ENCODE results near the gene PSMA5.

GRCh38 chr1:109447524-109447923 is 21.3 kb upstream of the PSMA5 start:
- TF ChIP-seq GATA2 (IDR thresholded peaks at IDR 0.05; ENCODE audit: low read depth, low read length) (no peak), GATA3 (IDR thresholded peaks at IDR 0.05; ENCODE audit: low read depth, low read length) (no peak)

All from SH-SY5Y (cell line).